ENCODE results near the gene CABP1. TPM values are rescaled to one million over a fixed set of nuclear protein-coding genes. Genes with fewer than 3 reads are reported as not detected.

CABP1 gene
- total and polyA plus RNA-seq, 2 donors (not counting 3 experiments of a cell fraction or from before 2014, with no cell fraction given): 0.07 to 0.31 TPM

GRCh38 chr12:120684523-120684932 lies 44.1 kb downstream of the CABP1 start:
- ChIA-PET POLR2A (no interaction called here), CTCF (no interaction called here)
- no peak for DNase-seq (ENCODE audit: low read depth, low spot score)
- Histone ChIP-seq H3K36me3 (ENCODE audit: control insufficient read depth in 2 of 2, extremely low read depth in 1 of 2, insufficient read depth in 2 of 2, low read length in 2 of 2) (no peaks in the 10 kb centered on the region), H2AFZ (ENCODE audit: low read depth, low read length) (no peak overlapping the region), H3K79me2 (ENCODE audit: control insufficient read depth, insufficient read depth, low read length) (peaks cover 25% of the 10 kb centered on the region), H3K9ac (replicated peaks; ENCODE audit: extremely low read depth, insufficient read depth, low read length) (no peak overlapping the region), H3K9me1 (replicated peaks; ENCODE audit: control insufficient read depth, extremely low read depth, insufficient read depth, low read length) (no peaks in the 10 kb centered on the region), H3K4me1 (ENCODE audit: control insufficient read depth, extremely low read depth, insufficient read depth, low read length) (peaks cover 32% of the 10 kb centered on the region), H3K27ac (ENCODE audit: insufficient read depth, low read depth, low read length) (no peak overlapping the region), H4K20me1 (replicated peaks; ENCODE audit: control insufficient read depth, extremely low read depth, insufficient read depth, low read length) (no peaks in the 10 kb centered on the region), H3K4me3 (replicated peaks in 1 of 3; ENCODE audit: insufficient read depth in 1 of 3, low read depth in 1 of 3, low read length in 3 of 3) (no peak overlapping the region), H3K9me3 (replicated peaks; ENCODE audit: control insufficient read depth, insufficient read depth, low read length) (no peaks in the 10 kb centered on the region), H3K27me3 (ENCODE audit: control insufficient read depth in 2 of 2, insufficient read depth in 2 of 2, low read length in 2 of 2) (no peaks in the 10 kb centered on the region), H3K4me2 (ENCODE audit: insufficient read depth, low read length) (no peak overlapping the region)
- no peak for FAIRE-seq
- BruUV-seq (replicated peaks): no TSS peak
- dilution Hi-C loops (cut with MboI; ENCODE audit: extremely low pct_ligation_motif_present, low sequenced_read_pairs) (no loop called here), intact Hi-C loops (cut with micrococcal nuclease) (no loop called here)
- TF ChIP-seq JUN (IDR thresholded peaks at IDR 0.05; ENCODE audit: borderline replicate concordance, insufficient read depth, insufficient read length, low read depth): no peak
- no peak for TF ChIP-seq GATA2 (IDR thresholded peaks at IDR 0.05; ENCODE audit: insufficient read depth, insufficient read length, low read depth, low read length)
- TF ChIP-seq FOS (IDR thresholded peaks at IDR 0.05; ENCODE audit: borderline replicate concordance, insufficient read depth, low read length): no peak
- TF ChIP-seq EZH2 (IDR thresholded peaks at IDR 0.05; ENCODE audit: borderline replicate concordance, low read depth, low read length, severe bottlenecking): no peak
- no peak for TF ChIP-seq POLR2A (IDR thresholded peaks at IDR 0.05; ENCODE audit: low read depth, low read length)
- no peak for TF ChIP-seq MYC (IDR thresholded peaks at IDR 0.05; ENCODE audit: low read depth, low read length)
- TF ChIP-seq, protein P1, sequence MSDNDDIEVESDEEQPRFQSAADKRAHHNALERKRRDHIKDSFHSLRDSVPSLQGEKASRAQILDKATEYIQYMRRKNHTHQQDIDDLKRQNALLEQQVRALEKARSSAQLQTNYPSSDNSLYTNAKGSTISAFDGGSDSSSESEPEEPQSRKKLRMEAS (IDR thresholded peaks at IDR 0.05; ENCODE audit: insufficient read depth, insufficient read length): no peak
- TF ChIP-seq, protein P2, sequence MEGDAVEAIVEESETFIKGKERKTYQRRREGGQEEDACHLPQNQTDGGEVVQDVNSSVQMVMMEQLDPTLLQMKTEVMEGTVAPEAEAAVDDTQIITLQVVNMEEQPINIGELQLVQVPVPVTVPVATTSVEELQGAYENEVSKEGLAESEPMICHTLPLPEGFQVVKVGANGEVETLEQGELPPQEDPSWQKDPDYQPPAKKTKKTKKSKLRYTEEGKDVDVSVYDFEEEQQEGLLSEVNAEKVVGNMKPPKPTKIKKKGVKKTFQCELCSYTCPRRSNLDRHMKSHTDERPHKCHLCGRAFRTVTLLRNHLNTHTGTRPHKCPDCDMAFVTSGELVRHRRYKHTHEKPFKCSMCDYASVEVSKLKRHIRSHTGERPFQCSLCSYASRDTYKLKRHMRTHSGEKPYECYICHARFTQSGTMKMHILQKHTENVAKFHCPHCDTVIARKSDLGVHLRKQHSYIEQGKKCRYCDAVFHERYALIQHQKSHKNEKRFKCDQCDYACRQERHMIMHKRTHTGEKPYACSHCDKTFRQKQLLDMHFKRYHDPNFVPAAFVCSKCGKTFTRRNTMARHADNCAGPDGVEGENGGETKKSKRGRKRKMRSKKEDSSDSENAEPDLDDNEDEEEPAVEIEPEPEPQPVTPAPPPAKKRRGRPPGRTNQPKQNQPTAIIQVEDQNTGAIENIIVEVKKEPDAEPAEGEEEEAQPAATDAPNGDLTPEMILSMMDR (IDR thresholded peaks at IDR 0.05; ENCODE audit: extremely low read depth in 1 of 2, insufficient read depth in 1 of 2, low read depth in 1 of 2, low read length in 2 of 2): no peak
- no peak for TF ChIP-seq POLR2AphosphoS5 (IDR thresholded peaks at IDR 0.05; ENCODE audit: insufficient read depth, low read depth, low read length)

Data from endothelial cell of umbilical vein (primary cell).